Caco-2 (cell line): ENCODE results near the gene HTR4. TPM values are rescaled to one million over a fixed set of nuclear protein-coding genes. Genes with fewer than 3 reads are reported as not detected.
"Not testable (repeated sequence)": the region's sequence is repeated elsewhere in the genome, so short reads cannot be mapped to it uniquely, and the experiment has no call there.

ENCODE experiments used
- BruUV-seq: library from RNA; stranded (reverse); fragments of 400-500 nt; replicated peaks from 2 replicates; lab custom pipeline; 2021; lab: Mats Ljungman, UMichigan
- CTCF ChIA-PET: fragments of 300-600 bp; sonication (Branson Sonifier 250); formaldehyde crosslinking; loops from one replicate; lab custom pipeline; 2022; ENCODE audit warnings: antibody characterized with exemption; lab: Charles Lee
- POLR2A ChIA-PET: fragments of 300-600 bp; sonication (Branson Sonifier 250); formaldehyde crosslinking; loops from one replicate; lab custom pipeline; 2022; ENCODE audit warnings: antibody characterized with exemption; lab: Charles Lee
- DNase-seq, 2 experiments: peaks; one replicate each; pipeline versions ENCODE4 v3.0.0 to v3.0.0-alpha.2; 2020 to 2022
- H3K27me3 ChIP-seq: replicated peaks from 2 replicates; pipeline ENCODE4 v1.6.0; 2011; ENCODE audit warnings: low read length; ENCODE audit not compliant: control insufficient read depth, insufficient read depth
- H3K36me3 ChIP-seq: 2 replicates; pipeline ENCODE4 v1.5.1; 2011; ENCODE audit warnings: low read length; ENCODE audit not compliant: control insufficient read depth, insufficient read depth
- H3K4me1 ChIP-seq: fragments of 250-450 bp; sonication (Bioruptor Pico); 2 replicates; pipeline ENCODE4 v1.5.1; 2020; ENCODE audit warnings: mild to moderate bottlenecking
- H3K4me3 ChIP-seq: 2 replicates; pipeline ENCODE4 v1.5.1; 2011; ENCODE audit warnings: low read depth, mild to moderate bottlenecking, control low read depth, low read length
- H3K9me3 ChIP-seq: fragments of 250-450 bp; sonication (Bioruptor Pico); 2 replicates; pipeline ENCODE4 v1.5.1; 2020; ENCODE audit warnings: mild to moderate bottlenecking, moderate library complexity
- H3K27ac Mint-ChIP-seq: one replicate; pipeline ENCODE4 v1.8.0; 2022; ENCODE audit warnings: mixed read lengths; ENCODE audit not compliant: unreplicated experiment
- H3K27me3 Mint-ChIP-seq: one replicate; pipeline ENCODE4 v1.8.0; 2022; ENCODE audit warnings: mixed read lengths; ENCODE audit not compliant: insufficient read depth, unreplicated experiment
- H3K36me3 Mint-ChIP-seq: one replicate; pipeline ENCODE4 v1.8.0; 2022; ENCODE audit warnings: mild to moderate bottlenecking, mixed read lengths; ENCODE audit not compliant: insufficient read depth, unreplicated experiment
- H3K4me1 Mint-ChIP-seq: one replicate; pipeline ENCODE4 v1.8.0; 2022; ENCODE audit warnings: low read depth, mixed read lengths; ENCODE audit not compliant: unreplicated experiment
- H3K4me3 Mint-ChIP-seq: one replicate; pipeline ENCODE4 v1.8.0; 2022; ENCODE audit warnings: mild to moderate bottlenecking, moderate library complexity, mixed read lengths; ENCODE audit not compliant: unreplicated experiment
- H3K9me3 Mint-ChIP-seq: one replicate; pipeline ENCODE4 v1.8.0; 2022; ENCODE audit warnings: mixed read lengths; ENCODE audit not compliant: unreplicated experiment
- intact Hi-C: fragments of 100-400 bp; cut with micrococcal nuclease; formaldehyde crosslinking; loops from one replicate; pipeline ENCODE4 v1.10.0; 2022; ENCODE audit not compliant: unreplicated experiment
- total RNA-seq: library from RNA; stranded (reverse); gene quantifications from 2 replicates; pipeline ENCODE4 v1.2.3, GENCODE V29; 2022
- TF ChIP-seq, protein P1 (sequence below), 2 experiments: fragments of 200-600 bp in 1 of 2; IDR thresholded peaks; 1 replicate in 1 of 2; 2 replicates in 1 of 2; pipeline versions ENCODE4 v1.5.1 to v1.8.0; 2011 to 2022; ENCODE audit warnings: antibody characterized with exemption in 1 of 2, control low read depth in 1 of 2, inconsistent platforms in 1 of 2, low read depth in 1 of 2, low read length in 1 of 2, mild to moderate bottlenecking in 1 of 2, moderate library complexity in 1 of 2; ENCODE audit not compliant: insufficient read depth in 1 of 2, severe bottlenecking in 1 of 2, unreplicated experiment in 1 of 2

The HTR4 gene
- total RNA-seq, 1 experiment from 2014 or later = not detected

GRCh38 chr5:148474025-148474511 is 180.3 kb downstream of the HTR4 start:
- Mint-ChIP-seq H3K4me1 (no peaks in the 10 kb centered on the region), H3K27me3 (peaks cover 12% of the 10 kb centered on the region), H3K9me3 (no peaks in the 10 kb centered on the region), H3K36me3 (no peaks in the 10 kb centered on the region), H3K4me3 (no peak overlapping the region), H3K27ac (no peak overlapping the region)
- Histone ChIP-seq H3K9me3 (no peaks in the 10 kb centered on the region), H3K4me3 (no peak overlapping the region), H3K27me3 (no peaks in the 10 kb centered on the region), H3K36me3 (no peaks in the 10 kb centered on the region), H3K4me1 (no peaks in the 10 kb centered on the region)
- CTCF ChIA-PET = no interaction called here
- BruUV-seq = no TSS peak
- no peak for DNase-seq
- TF ChIP-seq, protein P1, sequence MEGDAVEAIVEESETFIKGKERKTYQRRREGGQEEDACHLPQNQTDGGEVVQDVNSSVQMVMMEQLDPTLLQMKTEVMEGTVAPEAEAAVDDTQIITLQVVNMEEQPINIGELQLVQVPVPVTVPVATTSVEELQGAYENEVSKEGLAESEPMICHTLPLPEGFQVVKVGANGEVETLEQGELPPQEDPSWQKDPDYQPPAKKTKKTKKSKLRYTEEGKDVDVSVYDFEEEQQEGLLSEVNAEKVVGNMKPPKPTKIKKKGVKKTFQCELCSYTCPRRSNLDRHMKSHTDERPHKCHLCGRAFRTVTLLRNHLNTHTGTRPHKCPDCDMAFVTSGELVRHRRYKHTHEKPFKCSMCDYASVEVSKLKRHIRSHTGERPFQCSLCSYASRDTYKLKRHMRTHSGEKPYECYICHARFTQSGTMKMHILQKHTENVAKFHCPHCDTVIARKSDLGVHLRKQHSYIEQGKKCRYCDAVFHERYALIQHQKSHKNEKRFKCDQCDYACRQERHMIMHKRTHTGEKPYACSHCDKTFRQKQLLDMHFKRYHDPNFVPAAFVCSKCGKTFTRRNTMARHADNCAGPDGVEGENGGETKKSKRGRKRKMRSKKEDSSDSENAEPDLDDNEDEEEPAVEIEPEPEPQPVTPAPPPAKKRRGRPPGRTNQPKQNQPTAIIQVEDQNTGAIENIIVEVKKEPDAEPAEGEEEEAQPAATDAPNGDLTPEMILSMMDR (IDR thresholded peaks at IDR 0.05; ENCODE audit: insufficient read depth in 1 of 2, low read depth in 1 of 2, low read length in 1 of 2, severe bottlenecking in 1 of 2, unreplicated experiment in 1 of 2) = no peak
- POLR2A ChIA-PET = no interaction called here
- intact Hi-C loops = no loop called here

- no peaks in the 10 kb centered on the region for H3K4me1 Mint-ChIP-seq
- CTCF ChIA-PET = no interaction called here
- H3K9me3 Mint-ChIP-seq = no peaks in the 10 kb centered on the region
- H3K36me3 Mint-ChIP-seq = no peaks in the 10 kb centered on the region
- H3K4me1 ChIP-seq = no peaks in the 10 kb centered on the region
- H3K27me3 Mint-ChIP-seq = peaks cover 2% of the 10 kb centered on the region
- no peak overlapping the region for H3K4me3 ChIP-seq
- no peaks in the 10 kb centered on the region for H3K9me3 ChIP-seq
- intact Hi-C loops = no loop called here
- TF ChIP-seq, protein P1 (IDR thresholded peaks at IDR 0.05; ENCODE audit: insufficient read depth in 1 of 2, low read depth in 1 of 2, low read length in 1 of 2, severe bottlenecking in 1 of 2, unreplicated experiment in 1 of 2) = no peak
- no peak overlapping the region for H3K27ac Mint-ChIP-seq
- H3K27me3 ChIP-seq = no peaks in the 10 kb centered on the region
- no peak for DNase-seq
- no TSS peak for BruUV-seq
- H3K4me3 Mint-ChIP-seq = no peak overlapping the region
- POLR2A ChIA-PET = no interaction called here
- no peaks in the 10 kb centered on the region for H3K36me3 ChIP-seq
These were observed 182.9 kb downstream of the HTR4 start for GRCh38 chr5:148471379-148471778.

- Mint-ChIP-seq H3K4me3 (no peak overlapping the region), H3K4me1 (no peaks in the 10 kb centered on the region), H3K27me3 (peaks cover 3% of the 10 kb centered on the region), H3K9me3 (no peaks in the 10 kb centered on the region), H3K27ac (no peak overlapping the region), H3K36me3 (no peaks in the 10 kb centered on the region)
- Histone ChIP-seq H3K27me3 (no peaks in the 10 kb centered on the region), H3K4me3 (no peak overlapping the region), H3K4me1 (no peaks in the 10 kb centered on the region), H3K9me3 (no peaks in the 10 kb centered on the region), H3K36me3 (no peaks in the 10 kb centered on the region)
- no peak for DNase-seq
- POLR2A ChIA-PET = interaction anchor here (0.6 kb wide), 1 partner anchor 12 kb away, joined by 3 read pairs; no protein-coding TSS in a partner anchor
- intact Hi-C loops = no loop called here
- CTCF ChIA-PET = interaction anchor here (1.1 kb wide), 1 partner anchor 262 kb away, joined by 3 read pairs; no protein-coding TSS in a partner anchor
- no TSS peak for BruUV-seq
- TF ChIP-seq, protein P1 (IDR thresholded peaks at IDR 0.05; ENCODE audit: insufficient read depth in 1 of 2, low read depth in 1 of 2, low read length in 1 of 2, severe bottlenecking in 1 of 2, unreplicated experiment in 1 of 2) = no peak
These were observed 184.8 kb downstream of the HTR4 start for GRCh38 chr5:148469501-148469935.

- DNase-seq, H3K4me3 Mint-ChIP-seq, H3K4me1 ChIP-seq, H3K9me3 ChIP-seq, H3K27me3 ChIP-seq, BruUV-seq, H3K27ac Mint-ChIP-seq, H3K9me3 Mint-ChIP-seq, H3K36me3 ChIP-seq, H3K27me3 Mint-ChIP-seq, H3K4me3 ChIP-seq, H3K36me3 Mint-ChIP-seq, intact Hi-C loops, H3K4me1 Mint-ChIP-seq: not testable (repeated sequence)
- ChIA-PET CTCF (interaction anchor here (1.1 kb wide), 1 partner anchor 262 kb away, joined by 3 read pairs; no protein-coding TSS in a partner anchor), POLR2A (interaction anchor here (0.6 kb wide), 1 partner anchor 11 kb away, joined by 3 read pairs; no protein-coding TSS in a partner anchor)
These were observed 185.6 kb downstream of the HTR4 start for GRCh38 chr5:148468746-148469145.
